Activated CD8-positive, alpha-beta memory T cell treated with anti-CD3 and anti-CD28 coated beads, Interleukin-2, amount 10 ng/mL, durations not matched to agents 7 days and 5 days (primary cell): Measurements from ENCODE around the gene GALNT10. TPM values are rescaled to one million over a fixed set of nuclear protein-coding genes. Genes with fewer than 3 reads are reported as not detected.
A peak's percentile ranks its signal among the peaks of the same experiment; 100 is the strongest.

ENCODE experiments used
- ATAC-seq: fragments of 150-1000 bp; cut with Tn5 transposase; one replicate; pipeline ENCODE4 v1.10.0; 2021; ENCODE audit warnings: moderate library complexity
- CTCF ChIA-PET: fragments of 350-600 bp; sonication (Branson Sonifier 250); formaldehyde crosslinking; loops from one replicate; lab custom pipeline; 2021; ENCODE audit warnings: antibody characterized with exemption; lab: Charles Lee
- DNase-seq: peaks from one replicate; pipeline ENCODE4 v3.0.0-alpha.2; 2020
- H3K27ac Mint-ChIP-seq: one replicate; pipeline ENCODE4 v1.8.0; 2021; ENCODE audit warnings: mild to moderate bottlenecking, mixed read lengths
- H3K27me3 Mint-ChIP-seq: one replicate; pipeline ENCODE4 v1.8.0; 2021; ENCODE audit warnings: mixed read lengths
- H3K36me3 Mint-ChIP-seq: one replicate; pipeline ENCODE4 v1.8.0; 2021; ENCODE audit warnings: mild to moderate bottlenecking, mixed read lengths
- H3K4me1 Mint-ChIP-seq: one replicate; pipeline ENCODE4 v1.8.0; 2021; ENCODE audit warnings: mixed read lengths
- H3K4me3 Mint-ChIP-seq: one replicate; pipeline ENCODE4 v1.8.0; 2021; ENCODE audit warnings: mild to moderate bottlenecking, moderate library complexity, mixed read lengths
- H3K9me3 Mint-ChIP-seq: one replicate; pipeline ENCODE4 v1.8.0; 2022; ENCODE audit warnings: low read depth, mixed read lengths
- total RNA-seq, 2 experiments: library from RNA; stranded (reverse); gene quantifications; one replicate each; pipeline ENCODE4 v1.2.3, GENCODE V29; 2021

Gene GALNT10
- total RNA-seq, 2 experiments from 2014 or later: 28.4 to 34.8 TPM

DNA sequence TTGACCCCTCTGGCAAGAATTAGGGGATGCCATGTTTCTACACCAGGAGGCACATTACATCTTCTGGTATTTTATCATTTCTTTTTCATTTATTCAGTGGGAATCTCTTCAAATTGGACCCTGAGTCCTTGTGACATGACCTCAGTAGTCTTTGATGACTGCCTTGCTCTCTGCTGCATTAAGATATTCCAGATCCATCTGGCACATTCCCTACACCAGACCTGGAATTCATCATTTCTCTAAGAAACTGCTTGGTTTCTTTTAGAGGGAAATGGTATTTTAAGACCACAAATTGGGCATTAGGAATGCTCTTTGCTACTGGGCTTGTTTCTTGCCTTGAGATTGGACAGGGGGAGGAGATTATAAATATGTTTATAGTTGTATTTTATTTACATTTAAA lies 61.0 kb downstream of the GALNT10 start:
- ATAC-seq (no peak), DNase-seq (no peak)
- Mint-ChIP-seq H3K27me3 (no peaks in the 10 kb centered on the region), H3K27ac (no peak overlapping the region), H3K4me3 (no peak overlapping the region), H3K4me1 (no peaks in the 10 kb centered on the region), H3K36me3 (peaks cover 21% of the 10 kb centered on the region), H3K9me3 (peaks cover 9% of the 10 kb centered on the region)
- CTCF ChIA-PET: no interaction called here

GRCh38 chr5:154253807-154254206 lies 63.3 kb downstream of the GALNT10 start:
- Mint-ChIP-seq H3K36me3 (peaks cover 23% of the 10 kb centered on the region), H3K27me3 (no peaks in the 10 kb centered on the region), H3K4me1 (no peaks in the 10 kb centered on the region), H3K9me3 (peaks cover 9% of the 10 kb centered on the region), H3K4me3 (no peak overlapping the region), H3K27ac (no peak overlapping the region)
- CTCF ChIA-PET: no interaction called here
- DNase-seq (no peak), ATAC-seq (no peak)

DNA sequence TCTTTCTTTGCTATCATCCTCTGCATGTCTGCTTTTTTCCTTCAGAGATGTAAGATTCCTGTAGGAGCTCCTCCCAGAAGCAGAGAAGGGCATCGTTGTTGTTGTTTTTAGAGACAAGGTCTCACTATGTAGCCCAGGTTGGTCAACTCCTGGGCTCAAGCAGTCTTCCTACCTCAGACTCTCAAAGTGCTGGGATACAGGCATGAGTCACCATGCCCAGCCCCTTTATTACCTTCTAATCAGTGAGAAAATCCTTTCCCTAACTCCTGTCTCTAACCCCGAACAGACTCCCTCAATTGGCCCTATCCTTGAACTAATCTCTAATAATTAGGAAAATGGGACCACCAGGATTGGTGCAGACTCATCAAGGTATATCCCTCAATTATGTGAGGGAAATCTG lies 64.4 kb downstream of the GALNT10 start:
- peaks cover 23% of the 10 kb centered on the region for H3K36me3 Mint-ChIP-seq
- H3K4me3 Mint-ChIP-seq: no peak overlapping the region
- ATAC-seq (no peak), DNase-seq (no peak)
- H3K27ac Mint-ChIP-seq: no peak overlapping the region
- no peaks in the 10 kb centered on the region for H3K27me3 Mint-ChIP-seq
- CTCF ChIA-PET: no interaction called here
- H3K4me1 Mint-ChIP-seq: no peaks in the 10 kb centered on the region
- peaks cover 9% of the 10 kb centered on the region for H3K9me3 Mint-ChIP-seq

DNA sequence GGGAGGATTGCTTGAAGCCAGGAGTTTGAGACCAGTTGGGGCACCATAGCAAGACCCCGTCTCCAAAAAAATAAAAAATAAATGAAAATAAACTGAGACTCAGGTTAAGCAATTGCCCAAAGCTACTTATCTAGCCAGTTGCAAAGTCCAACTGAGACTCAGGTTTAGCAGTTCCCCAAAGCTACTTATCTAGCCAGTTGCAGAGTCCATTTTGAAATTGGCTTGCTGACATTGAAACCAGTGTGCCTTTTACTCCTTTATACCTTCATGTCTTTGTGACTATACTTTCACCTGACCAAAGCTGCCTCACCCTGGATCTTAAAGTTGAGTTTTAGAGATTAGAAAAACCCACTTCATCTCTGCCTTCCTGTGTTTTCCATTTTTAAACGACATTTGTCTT lies 66.5 kb downstream of the GALNT10 start:
- CTCF ChIA-PET: no interaction called here
- peaks cover 8% of the 10 kb centered on the region for H3K9me3 Mint-ChIP-seq
- peaks cover 18% of the 10 kb centered on the region for H3K36me3 Mint-ChIP-seq
- DNase-seq: no peak
- no peak overlapping the region for H3K27ac Mint-ChIP-seq
- no peaks in the 10 kb centered on the region for H3K27me3 Mint-ChIP-seq
- H3K4me3 Mint-ChIP-seq: no peak overlapping the region
- H3K4me1 Mint-ChIP-seq: no peaks in the 10 kb centered on the region
- no peak for ATAC-seq

DNA sequence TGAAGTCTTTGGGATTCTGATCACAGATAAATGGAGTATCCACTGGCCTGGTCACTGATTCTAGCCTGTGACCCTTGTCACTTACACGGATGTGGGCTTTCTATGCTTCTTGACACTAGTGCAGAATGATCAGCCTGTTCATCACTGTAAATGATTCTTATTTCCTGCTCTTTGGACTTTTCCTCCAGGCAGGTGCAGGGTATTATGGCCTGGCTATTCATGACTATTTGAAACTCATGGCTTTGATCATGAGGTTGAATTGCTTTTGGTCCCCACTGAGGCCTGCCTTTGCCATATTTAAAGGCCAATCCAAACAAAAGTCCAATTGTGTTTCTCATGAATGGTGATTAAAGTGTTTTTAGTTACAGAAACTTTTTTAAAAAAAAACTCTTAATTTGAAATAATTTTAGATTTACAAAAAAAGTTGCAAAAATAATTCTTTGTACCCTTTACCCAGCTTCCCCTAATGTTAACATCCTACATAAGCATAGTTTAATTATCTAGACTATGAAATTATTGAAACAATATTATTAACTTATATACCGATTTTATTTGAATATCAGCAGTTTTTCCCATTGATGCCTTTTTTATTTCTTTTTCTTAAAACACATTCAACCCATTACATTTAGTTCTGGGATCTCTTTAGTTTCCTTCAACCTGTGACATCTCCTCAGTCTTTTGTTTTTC lies 68.1 kb downstream of the GALNT10 start:
- Mint-ChIP-seq H3K27ac (no peak overlapping the region), H3K4me3 (no peak overlapping the region), H3K36me3 (peaks cover 12% of the 10 kb centered on the region), H3K27me3 (no peaks in the 10 kb centered on the region), H3K9me3 (peaks cover 1% of the 10 kb centered on the region), H3K4me1 (no peaks in the 10 kb centered on the region)
- ATAC-seq (no peak), DNase-seq (no peak)
- CTCF ChIA-PET: no interaction called here

GRCh38 chr5:154260224-154260927 lies 69.8 kb downstream of the GALNT10 start:
- Mint-ChIP-seq H3K4me3 (no peak overlapping the region), H3K9me3 (no peaks in the 10 kb centered on the region), H3K4me1 (peaks cover 8% of the 10 kb centered on the region), H3K36me3 (peaks cover 5% of the 10 kb centered on the region), H3K27ac (no peak overlapping the region), H3K27me3 (no peaks in the 10 kb centered on the region)
- no peak for DNase-seq
- ATAC-seq: no peak
- CTCF ChIA-PET: interaction anchor here (0.8 kb wide), 1 partner anchor 144 kb away, joined by 3 read pairs; no protein-coding TSS in a partner anchor

DNA sequence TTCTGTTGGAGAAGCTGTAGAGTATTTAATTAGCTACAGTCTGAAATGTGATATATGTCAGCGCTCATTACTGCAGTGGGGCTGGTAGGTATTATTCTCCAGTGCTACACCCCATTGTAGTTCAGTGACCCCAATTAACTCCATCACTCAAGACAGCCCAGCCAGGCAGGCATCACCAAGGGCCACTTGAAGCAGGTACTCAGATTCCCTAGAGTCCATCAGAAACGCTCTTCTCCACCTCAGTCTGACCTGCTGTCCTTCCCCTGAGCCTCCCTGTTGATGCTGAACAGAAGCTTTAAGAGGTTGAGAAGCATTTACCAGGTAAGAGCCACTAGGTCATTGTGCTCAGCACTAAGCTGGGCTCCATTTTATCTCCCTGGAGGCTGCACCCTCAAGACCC lies 71.8 kb downstream of the GALNT10 start:
- no peaks in the 10 kb centered on the region for H3K27me3 Mint-ChIP-seq

DNA sequence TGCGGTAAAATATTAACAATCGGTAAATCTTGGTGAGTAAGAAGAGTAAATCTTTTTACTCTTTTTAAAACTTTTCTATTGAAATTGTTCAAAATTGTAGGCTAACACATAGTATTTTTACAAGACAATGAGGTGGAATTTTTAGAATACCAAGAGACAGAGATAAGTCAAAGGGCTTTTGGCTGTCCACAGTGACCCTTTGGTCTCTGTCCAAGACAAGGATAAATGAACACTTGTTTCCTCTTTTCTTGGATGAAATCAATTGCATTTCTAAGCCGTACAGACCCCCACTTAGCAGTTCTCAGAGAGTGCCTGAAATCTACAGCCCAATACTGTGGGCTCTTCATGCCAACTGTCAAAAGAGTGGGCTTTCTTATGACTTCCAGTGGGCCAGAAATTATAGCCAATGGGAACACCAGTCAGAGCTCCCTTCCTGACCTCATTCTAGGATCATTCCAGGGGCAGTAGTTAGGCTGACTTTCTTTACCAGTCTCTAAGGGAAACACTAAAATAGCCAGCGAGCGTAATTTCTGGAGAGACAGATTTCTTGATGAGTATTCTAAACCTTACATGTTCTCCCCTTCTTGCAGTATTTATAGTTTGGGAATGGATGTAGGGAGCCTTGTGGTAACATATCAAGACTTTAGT lies 74.1 kb downstream of the GALNT10 start:
- Mint-ChIP-seq H3K4me1 (peaks cover 10% of the 10 kb centered on the region), H3K36me3 (peaks cover 5% of the 10 kb centered on the region), H3K4me3 (no peak overlapping the region), H3K9me3 (no peaks in the 10 kb centered on the region), H3K27ac (no peak overlapping the region), H3K27me3 (no peaks in the 10 kb centered on the region)
- ATAC-seq (no peak), DNase-seq (no peak)
- CTCF ChIA-PET: no interaction called here

More for the DNA sequence above, 71.8 kb downstream of the GALNT10 start:
- Mint-ChIP-seq H3K9me3 (no peaks in the 10 kb centered on the region), H3K36me3 (peaks cover 5% of the 10 kb centered on the region), H3K4me1 (peaks cover 10% of the 10 kb centered on the region), H3K27ac (no peak overlapping the region), H3K4me3 (no peak overlapping the region)
- ATAC-seq (no peak), DNase-seq (no peak)
- CTCF ChIA-PET: interaction anchor here (1.2 kb wide), 1 partner anchor 190 kb away, joined by 3 read pairs; no protein-coding TSS in a partner anchor

DNA sequence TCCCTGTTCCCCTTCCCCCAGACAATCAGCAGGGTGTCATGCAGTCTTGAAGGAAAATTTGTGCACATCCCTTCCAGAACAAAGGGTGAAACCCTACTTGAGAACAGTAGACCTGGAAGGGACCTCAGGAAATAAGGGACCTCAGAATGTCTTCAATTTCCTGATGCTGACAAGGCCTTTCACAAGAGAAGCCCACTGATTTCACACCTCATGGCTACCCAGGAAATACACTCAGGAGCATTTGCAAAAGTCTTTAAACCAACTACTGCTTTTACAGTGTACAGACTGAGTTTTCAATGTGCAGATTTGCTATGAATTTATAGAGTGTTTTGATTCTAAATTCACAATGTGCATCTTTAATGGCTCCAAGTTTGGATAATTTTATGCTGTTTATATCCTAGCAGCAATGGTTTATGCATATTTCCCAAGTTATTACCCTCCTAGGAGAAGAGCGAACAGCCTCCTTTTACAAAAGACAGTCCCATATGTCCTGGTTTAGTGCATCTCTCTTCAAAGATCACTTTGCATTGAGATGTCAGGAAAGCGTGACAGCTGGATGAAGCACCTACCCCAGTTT lies 74.8 kb downstream of the GALNT10 start:
- no peaks in the 10 kb centered on the region for H3K9me3 Mint-ChIP-seq

GRCh38 chr5:154267516-154267915 lies 77.0 kb downstream of the GALNT10 start:
- ATAC-seq: no peak
- no peaks in the 10 kb centered on the region for H3K9me3 Mint-ChIP-seq
- peaks cover 5% of the 10 kb centered on the region for H3K36me3 Mint-ChIP-seq
- H3K4me3 Mint-ChIP-seq: no peak overlapping the region
- no peak for DNase-seq
- peaks cover 22% of the 10 kb centered on the region for H3K4me1 Mint-ChIP-seq
- CTCF ChIA-PET: no interaction called here
- no peaks in the 10 kb centered on the region for H3K27me3 Mint-ChIP-seq
- no peak overlapping the region for H3K27ac Mint-ChIP-seq

More for the DNA sequence above, 74.8 kb downstream of the GALNT10 start:
- no peak for ATAC-seq
- no peak overlapping the region for H3K27ac Mint-ChIP-seq
- peaks cover 10% of the 10 kb centered on the region for H3K4me1 Mint-ChIP-seq
- no peak for DNase-seq
- H3K4me3 Mint-ChIP-seq: no peak overlapping the region
- H3K27me3 Mint-ChIP-seq: no peaks in the 10 kb centered on the region
- H3K36me3 Mint-ChIP-seq: peaks cover 5% of the 10 kb centered on the region
- CTCF ChIA-PET: no interaction called here

- H3K36me3 Mint-ChIP-seq: peaks cover 5% of the 10 kb centered on the region
- H3K27ac Mint-ChIP-seq: no peak overlapping the region
- DNase-seq (no peak), ATAC-seq (no peak)
- H3K9me3 Mint-ChIP-seq: no peaks in the 10 kb centered on the region
- no peaks in the 10 kb centered on the region for H3K27me3 Mint-ChIP-seq
- H3K4me3 Mint-ChIP-seq: no peak overlapping the region
- peaks cover 27% of the 10 kb centered on the region for H3K4me1 Mint-ChIP-seq
- CTCF ChIA-PET: no interaction called here
Measured at GRCh38 chr5:154268073-154268472, 77.5 kb downstream of the GALNT10 start.

- no peaks in the 10 kb centered on the region for H3K9me3 Mint-ChIP-seq
- H3K4me1 Mint-ChIP-seq: peaks cover 40% of the 10 kb centered on the region
- no peaks in the 10 kb centered on the region for H3K27me3 Mint-ChIP-seq
- CTCF ChIA-PET: interaction anchor here (0.7 kb wide), 1 partner anchor 197 kb away, joined by 3 read pairs; no protein-coding TSS in a partner anchor
- ATAC-seq (no peak), DNase-seq (no peak)
- peaks cover 2% of the 10 kb centered on the region for H3K36me3 Mint-ChIP-seq
- H3K27ac Mint-ChIP-seq: peak overlapping the region; percentile 35
- no peak overlapping the region for H3K4me3 Mint-ChIP-seq
Measured at GRCh38 chr5:154269414-154269813, 78.9 kb downstream of the GALNT10 start.

GRCh38 chr5:154271466-154271865 lies 80.9 kb downstream of the GALNT10 start:
- H3K4me1 Mint-ChIP-seq: peaks cover 38% of the 10 kb centered on the region
- H3K4me3 Mint-ChIP-seq: no peak overlapping the region
- H3K36me3 Mint-ChIP-seq: no peaks in the 10 kb centered on the region
- no peak for ATAC-seq
- no peaks in the 10 kb centered on the region for H3K27me3 Mint-ChIP-seq
- H3K27ac Mint-ChIP-seq: peak overlapping the region; percentile 39
- CTCF ChIA-PET: interaction anchor here (1.6 kb wide), 1 partner anchor 199 kb away, joined by 4 read pairs; no protein-coding TSS in a partner anchor
- no peak for DNase-seq
- H3K9me3 Mint-ChIP-seq: no peaks in the 10 kb centered on the region
